ENCODE measurements around the gene DHPS. TPM values are rescaled to one million over a fixed set of nuclear protein-coding genes. Genes with fewer than 3 reads are reported as not detected.
"Not testable (repeated sequence)": the region's sequence is repeated elsewhere in the genome, so short reads cannot be mapped to it uniquely, and the experiment has no call there.

Gene DHPS
- total RNA-seq, 1 experiment from 2014 or later, result 140 TPM

DNA sequence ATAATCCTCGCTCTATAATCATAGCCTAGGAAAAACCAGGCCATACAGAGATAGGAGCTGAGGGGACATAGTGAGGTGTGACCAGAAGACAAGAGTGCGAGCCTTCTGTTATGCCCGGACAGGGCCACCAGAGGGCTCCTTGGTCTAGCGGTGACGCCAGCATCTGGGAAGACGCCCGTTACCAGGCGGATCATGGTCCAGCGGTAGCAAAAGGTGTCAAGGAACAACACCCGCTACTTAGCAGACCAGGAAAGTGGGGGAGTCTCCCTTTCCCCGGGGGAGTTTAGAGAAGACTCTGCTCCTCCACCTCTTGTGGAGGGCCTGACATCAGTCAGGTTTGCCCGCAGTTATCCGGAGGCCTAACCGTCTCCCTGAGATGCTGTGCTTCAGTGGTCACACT is 30.4 kb upstream of the DHPS start:
- DNase-seq, H3K4me3 ChIP-seq, H3K27me3 ChIP-seq, H3K9me3 ChIP-seq: not testable (repeated sequence)
- H3K36me3 ChIP-seq, result peaks cover 98% of the 10 kb centered on the region

DNA sequence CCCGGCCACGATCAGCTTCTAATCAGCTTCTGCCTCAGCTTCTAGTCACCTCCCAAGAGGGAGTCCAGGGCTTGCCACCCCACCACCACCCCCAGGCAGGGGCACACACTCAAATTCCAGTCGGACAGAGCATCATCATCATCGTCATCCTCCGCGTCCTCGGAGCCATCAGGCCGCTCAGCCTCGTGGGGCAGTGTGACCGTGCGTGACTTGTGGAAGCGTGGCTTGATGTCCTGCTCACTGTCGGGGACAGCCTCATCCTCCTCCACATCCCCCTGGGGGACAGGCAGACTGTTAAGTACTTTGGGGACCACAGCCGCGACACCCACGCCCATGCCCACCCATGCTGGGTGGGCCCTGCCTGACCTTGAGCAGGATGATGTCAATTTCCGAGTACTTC is 29.5 kb upstream of the DHPS start:
- Histone ChIP-seq H3K4me3 (no peak overlapping the region), H3K36me3 (peaks cover 98% of the 10 kb centered on the region), H3K27me3 (no peaks in the 10 kb centered on the region), H3K9me3 (no peaks in the 10 kb centered on the region)
- no peak for DNase-seq

DNA sequence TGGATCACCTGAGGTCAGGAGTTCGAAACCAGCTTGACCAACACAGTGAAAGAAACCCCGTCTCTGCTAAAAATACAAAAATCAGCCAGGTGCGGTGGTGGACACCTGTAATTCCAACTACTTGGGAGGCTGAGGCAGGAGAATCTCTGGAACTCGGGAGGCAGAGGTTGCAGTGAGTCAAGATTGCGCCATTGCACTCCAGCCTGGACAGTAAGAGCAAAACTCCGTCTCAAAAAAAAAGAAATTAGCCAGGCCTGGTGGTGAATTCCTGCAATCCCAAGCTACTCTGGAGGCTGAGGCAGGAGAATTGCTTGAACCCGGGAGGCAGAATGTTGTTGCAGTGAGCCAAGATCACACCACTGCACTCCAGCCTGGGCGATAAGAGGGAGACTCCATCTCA is 27.0 kb upstream of the DHPS start:
- Histone ChIP-seq H3K27me3 (no peaks in the 10 kb centered on the region), H3K36me3 (peaks cover 98% of the 10 kb centered on the region), H3K4me3 (no peak overlapping the region), H3K9me3 (no peaks in the 10 kb centered on the region)
- no peak for DNase-seq

DNA sequence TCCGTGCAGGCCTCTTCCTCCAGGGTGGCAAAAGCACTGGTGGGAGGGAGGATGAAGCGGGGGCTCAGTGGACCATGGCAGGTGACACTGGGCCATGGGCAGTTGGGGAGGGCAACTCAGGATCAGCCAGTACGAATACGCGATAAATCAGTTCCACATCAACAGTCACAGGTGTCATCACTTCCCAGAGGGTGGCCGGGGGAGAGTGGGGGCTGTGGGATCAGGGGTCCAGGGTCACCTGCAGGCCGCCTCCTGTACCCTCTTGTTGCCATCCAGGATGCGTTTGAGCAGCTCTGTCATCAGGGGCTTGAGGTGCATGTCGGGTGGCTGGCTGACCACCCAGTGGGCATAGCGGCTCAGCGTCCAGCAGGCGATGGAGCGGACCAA is 24.6 kb upstream of the DHPS start:
- Histone ChIP-seq H3K9me3 (no peaks in the 10 kb centered on the region), H3K27me3 (no peaks in the 10 kb centered on the region), H3K36me3 (peaks cover 100% of the 10 kb centered on the region), H3K4me3 (no peak overlapping the region)
- no peak for DNase-seq

DNA sequence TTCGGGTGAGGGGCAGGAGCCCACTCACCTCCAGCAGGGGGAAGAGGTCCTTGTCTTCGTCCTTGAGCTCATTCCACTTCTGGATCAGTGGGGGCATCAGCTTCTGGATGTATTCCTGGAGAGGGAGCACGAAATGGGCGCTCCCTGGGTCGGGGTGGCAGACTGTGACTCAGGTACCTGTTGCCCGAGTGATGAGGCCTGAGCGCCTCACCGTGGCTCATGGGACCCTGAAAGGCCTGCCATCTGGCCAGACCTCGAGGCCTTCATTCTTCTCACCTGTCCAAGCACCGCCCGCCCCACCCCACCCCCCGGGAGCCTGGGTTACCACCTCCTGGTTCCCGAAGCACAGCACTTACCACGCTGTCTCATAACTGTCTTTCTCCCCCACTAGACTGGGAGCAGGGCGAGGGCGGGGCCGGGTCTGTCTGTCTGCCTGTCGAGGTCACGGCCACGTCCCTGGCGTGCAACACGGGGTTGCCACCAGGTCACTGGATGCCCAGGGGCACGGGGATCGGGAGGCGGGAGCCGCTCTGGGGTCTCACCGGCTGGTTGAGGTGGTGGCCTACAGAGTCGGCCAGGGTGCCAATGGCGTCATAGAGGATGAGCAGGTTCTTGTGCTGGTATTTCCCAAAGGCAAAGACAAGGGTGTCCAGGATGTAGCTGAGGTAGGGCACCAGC is 24.1 kb upstream of the DHPS start:
- H3K4me3 ChIP-seq, result no peak overlapping the region
- no peaks in the 10 kb centered on the region for H3K27me3 ChIP-seq
- DNase-seq, result no peak
- no peaks in the 10 kb centered on the region for H3K9me3 ChIP-seq
- peaks cover 100% of the 10 kb centered on the region for H3K36me3 ChIP-seq

DNA sequence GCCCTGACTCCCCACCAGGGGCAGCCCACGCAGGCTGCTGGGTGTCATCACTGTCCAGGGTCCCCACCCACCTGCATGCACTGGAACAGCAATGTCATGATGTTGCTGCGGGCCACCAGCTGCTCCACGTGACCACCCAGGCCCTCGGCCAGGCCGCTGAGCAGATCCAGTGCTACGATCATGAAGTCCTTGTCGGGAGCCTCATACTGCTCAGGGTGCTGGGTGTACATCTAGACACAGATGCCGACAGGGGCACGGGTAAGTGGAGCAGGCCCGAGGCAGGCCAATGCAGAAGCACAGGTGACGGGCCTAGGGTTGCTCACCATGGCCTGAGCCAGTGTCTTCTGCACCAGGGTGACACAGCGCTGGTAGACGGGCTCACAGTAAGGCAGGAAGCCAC is 23.5 kb upstream of the DHPS start:
- Histone ChIP-seq H3K4me3 (no peak overlapping the region), H3K36me3 (peaks cover 98% of the 10 kb centered on the region), H3K27me3 (no peaks in the 10 kb centered on the region), H3K9me3 (no peaks in the 10 kb centered on the region)
- no peak for DNase-seq

DNA sequence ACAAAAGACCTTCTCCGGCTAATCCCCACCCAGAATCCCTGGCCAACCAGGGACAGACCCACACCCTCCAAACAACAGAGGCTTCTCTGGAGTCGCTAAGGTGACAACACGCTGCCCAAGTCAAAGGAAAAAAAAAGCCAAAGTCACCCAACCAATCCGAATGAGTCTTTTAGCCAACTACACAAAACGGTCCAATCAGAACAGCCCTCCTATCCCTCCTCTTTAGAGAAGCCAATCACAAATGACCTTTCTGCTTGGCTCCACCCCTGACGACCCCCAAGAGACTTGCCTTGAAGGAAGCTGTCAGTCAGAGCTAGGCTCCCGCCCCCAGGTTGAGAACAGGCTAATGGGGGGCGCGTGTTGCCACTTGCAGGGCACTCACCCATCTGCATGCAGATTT is 21.4 kb upstream of the DHPS start:
- Histone ChIP-seq H3K36me3 (peaks cover 96% of the 10 kb centered on the region), H3K4me3 (no peak overlapping the region), H3K27me3 (no peaks in the 10 kb centered on the region), H3K9me3 (no peaks in the 10 kb centered on the region)
- DNase-seq, result peak; percentile 71

DNA sequence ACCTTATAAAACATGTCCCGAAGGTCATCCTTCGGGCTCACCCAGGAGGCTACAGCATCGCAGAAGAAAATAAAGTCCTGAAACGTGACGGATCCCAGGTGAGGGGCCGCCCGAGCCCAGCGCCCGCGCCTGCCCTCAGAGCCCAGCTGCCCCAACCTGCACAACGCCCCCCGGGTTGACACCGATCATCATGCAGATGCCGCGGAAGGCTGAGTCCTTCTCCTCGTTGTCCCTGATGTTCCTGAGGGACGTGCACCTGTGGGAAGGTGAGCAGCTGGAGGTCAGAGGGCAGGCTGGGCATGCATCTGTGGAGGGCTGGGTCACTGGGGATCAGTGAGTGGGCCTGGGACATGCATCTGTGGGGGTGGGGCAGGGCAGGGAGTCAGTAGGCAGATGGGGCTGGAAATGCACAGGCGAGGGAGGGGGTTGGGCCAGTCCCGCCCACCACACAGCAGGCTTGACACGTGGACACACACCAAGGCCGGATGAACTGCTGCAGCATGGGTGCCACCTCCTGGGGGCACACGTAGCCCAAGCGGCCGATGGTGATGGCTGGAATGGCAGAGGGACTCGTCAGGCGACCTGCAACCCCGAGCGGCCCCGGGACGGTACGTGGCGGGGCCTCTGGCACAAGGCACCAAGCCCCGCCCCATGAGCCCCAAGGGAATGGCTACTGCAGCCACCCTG is 20.1 kb upstream of the DHPS start:
- Histone ChIP-seq H3K4me3 (no peak overlapping the region), H3K27me3 (no peaks in the 10 kb centered on the region), H3K36me3 (peaks cover 91% of the 10 kb centered on the region), H3K9me3 (no peaks in the 10 kb centered on the region)
- DNase-seq, result no peak

DNA sequence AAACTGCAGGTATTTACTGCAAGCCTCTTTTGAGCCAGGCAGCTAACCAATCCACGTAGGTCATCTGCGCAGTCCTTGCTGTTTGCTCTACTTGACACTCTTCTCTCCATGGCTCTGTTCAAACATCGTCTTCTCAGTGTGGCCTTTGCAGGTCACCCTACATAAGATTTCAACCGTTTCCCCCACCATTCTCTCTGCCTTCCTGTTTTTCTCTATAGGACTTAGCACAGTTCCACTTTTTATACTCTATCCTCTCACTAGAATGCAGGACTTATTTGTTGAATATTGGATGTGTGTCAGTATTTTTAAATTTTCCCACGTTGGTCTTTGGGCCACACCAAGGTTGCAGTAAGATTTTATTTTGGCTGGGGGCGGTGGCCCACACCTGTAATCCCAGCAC is 16.5 kb upstream of the DHPS start:
- no peak for DNase-seq
- peaks cover 56% of the 10 kb centered on the region for H3K36me3 ChIP-seq
- no peak overlapping the region for H3K4me3 ChIP-seq
- no peaks in the 10 kb centered on the region for H3K27me3 ChIP-seq
- no peaks in the 10 kb centered on the region for H3K9me3 ChIP-seq

DNA sequence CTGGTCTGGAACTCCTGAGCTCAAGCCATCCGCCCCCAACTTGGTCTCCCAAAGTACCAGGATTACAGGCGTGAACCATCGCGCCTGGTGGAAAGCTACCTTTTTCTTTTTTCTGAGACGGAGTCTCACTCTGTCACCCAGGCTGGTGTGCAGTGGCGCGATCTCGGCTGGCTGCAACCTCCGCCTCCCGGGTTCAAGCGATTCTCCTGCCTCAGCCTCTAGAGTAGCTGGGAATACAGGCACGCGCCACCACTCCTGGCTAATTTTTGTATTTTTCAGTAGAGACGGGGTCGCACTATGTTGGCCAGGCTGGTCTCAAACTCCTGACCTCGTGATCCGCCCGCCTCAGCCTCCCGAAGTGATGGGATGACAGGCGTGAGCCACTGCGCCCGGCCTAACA is 15.7 kb upstream of the DHPS start:
- not testable (repeated sequence) for H3K27me3 ChIP-seq, H3K9me3 ChIP-seq, DNase-seq
- Histone ChIP-seq H3K36me3 (peaks cover 55% of the 10 kb centered on the region), H3K4me3 (peak overlapping the region; percentile 82)

DNA sequence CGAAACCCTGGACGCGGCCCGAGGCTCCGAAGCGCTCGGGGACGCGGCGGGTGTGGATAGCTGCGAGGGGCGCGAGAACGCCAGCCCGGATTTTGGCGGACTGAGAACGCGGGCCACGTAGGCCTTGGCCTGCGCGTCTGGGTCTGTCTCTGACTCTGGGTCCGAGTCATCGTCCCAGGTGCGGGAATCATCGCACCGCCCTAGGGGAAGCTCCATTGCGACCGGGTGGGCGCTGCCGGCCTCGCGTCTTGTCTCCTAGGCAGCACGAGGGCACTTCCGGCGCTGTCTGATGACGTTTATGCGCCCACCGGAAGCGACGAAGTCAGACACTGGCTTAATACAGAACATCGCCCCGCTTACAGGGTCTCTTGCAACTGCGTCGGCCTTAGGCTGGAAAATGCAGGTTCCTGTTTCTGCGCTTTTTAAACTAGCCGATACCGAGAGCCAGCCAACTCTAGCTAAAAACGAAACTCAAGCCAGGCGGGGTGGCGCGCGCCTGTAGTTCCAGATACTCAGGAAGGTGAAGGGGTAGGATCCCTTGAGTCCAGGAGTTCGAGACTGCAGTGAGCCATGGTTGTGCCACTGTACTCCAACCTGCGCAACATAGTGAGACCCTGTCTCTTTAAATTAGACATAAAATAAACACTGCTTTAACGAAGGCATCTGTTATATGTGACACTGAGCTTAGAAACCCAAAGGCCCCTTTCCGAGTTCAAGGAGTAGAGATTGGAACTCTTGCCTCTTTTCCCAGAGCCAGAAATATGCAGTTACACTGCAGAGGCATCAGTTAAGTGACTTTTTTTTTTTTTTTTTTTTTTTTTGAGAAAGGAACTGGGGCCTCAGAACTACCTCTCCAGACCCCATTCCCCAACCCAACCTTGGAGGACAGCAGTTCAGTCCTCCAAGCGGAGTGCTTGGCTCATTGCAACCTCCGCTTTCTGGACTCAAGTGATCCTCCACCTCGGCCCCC is 15.0 kb upstream of the DHPS start, which contains the start of gene FBXW9:
Gene FBXW9, minus strand, starts transcription at position 266 of the 970 bp plus-strand sequence. Its CDS starts 50 bp downstream, at position 216.
- H3K4me3 ChIP-seq, result peak within 1 kb of the TSS; percentile 82
- H3K36me3 ChIP-seq, result peaks cover 48% of the 10 kb centered on the region
- H3K27me3 ChIP-seq, result no peaks in the 10 kb centered on the region
- DNase-seq, result peak; percentile 98
- H3K9me3 ChIP-seq, result no peaks in the 10 kb centered on the region

DNA sequence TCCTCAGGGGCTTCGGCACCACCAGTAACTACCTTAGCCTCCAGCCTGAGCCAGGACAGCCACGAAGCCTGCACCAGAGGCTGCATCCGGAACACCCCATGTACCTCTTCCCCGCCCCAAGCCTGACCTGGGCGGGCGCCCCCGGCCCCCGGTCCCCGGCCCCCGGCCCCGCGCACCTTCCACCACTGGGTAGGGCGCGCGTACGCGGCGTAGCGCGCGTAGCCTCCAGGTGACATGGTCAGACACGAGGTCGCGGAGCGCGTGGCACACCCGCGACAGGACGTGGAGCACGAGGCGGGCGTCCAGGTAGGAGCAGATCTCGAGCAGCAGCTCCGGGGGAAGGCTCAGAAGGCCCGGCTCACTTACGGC is 14.3 kb upstream of the DHPS start:
- DNase-seq, result no peak
- no peaks in the 10 kb centered on the region for H3K27me3 ChIP-seq
- peaks cover 41% of the 10 kb centered on the region for H3K36me3 ChIP-seq
- peak overlapping the region; percentile 82 for H3K4me3 ChIP-seq
- no peaks in the 10 kb centered on the region for H3K9me3 ChIP-seq

DNA sequence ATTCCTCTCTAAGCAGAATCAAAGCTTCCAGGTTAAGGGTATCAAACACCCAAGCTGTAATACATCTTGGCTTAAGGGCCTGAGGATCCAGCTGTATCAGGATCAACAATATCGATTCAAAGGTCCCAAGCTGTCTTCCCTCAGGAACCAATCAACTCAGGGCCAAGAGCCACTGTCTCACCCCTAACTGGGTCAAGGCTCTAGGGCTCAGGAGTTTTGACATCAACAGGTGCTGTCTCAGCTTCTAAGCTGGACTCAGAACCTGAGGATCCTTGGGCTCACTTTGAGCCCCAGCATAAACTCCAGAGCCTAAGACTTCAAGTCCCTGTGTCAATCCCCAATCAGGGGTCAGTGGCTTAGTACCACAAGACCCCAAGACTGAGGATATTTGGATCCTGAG is 13.8 kb upstream of the DHPS start:
- Histone ChIP-seq H3K9me3 (no peaks in the 10 kb centered on the region), H3K4me3 (peak overlapping the region; percentile 82), H3K36me3 (peaks cover 37% of the 10 kb centered on the region), H3K27me3 (no peaks in the 10 kb centered on the region)
- DNase-seq, result no peak

DNA sequence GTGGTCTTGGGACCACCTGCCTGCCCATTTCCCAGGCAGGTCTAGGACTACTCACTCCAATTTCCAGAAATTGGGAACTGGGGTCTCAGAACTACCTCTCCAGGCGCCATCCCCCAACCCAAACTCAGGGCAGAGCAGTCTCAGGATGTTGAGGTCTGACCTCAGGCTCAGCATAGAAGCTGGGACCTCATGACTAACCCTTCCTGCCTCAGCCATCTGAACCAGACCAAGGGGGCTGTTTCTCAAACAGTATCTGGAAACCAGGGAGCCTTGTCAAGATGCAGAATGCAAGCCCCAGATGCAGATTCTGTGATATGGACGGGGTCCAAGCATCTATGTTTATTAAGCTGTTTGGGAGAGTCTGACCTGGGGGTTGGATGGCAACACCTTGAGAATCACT is 13.4 kb upstream of the DHPS start:
- Histone ChIP-seq H3K4me3 (peak overlapping the region; percentile 82), H3K27me3 (no peaks in the 10 kb centered on the region), H3K9me3 (no peaks in the 10 kb centered on the region), H3K36me3 (peaks cover 34% of the 10 kb centered on the region)
- DNase-seq, result no peak

DNA sequence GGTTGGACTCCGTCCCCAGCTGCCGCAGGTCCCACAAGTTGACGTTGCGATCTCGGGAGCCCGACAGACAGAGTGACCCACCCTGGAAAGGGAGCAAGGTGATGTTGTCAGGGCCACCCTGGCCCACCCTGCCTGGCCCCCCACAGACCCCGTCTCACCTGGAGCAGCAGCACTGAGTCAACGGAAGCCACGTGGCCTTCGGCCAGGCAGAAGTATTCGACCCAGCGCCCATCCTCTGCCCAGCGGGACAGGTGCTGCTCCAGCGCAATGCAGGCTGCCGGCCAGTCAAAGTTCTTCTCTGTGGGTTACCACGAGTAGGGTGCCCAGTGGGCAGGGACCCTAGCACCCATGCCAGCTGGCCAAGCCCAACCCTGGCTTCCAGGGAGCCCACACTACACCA is 13.0 kb upstream of the DHPS start:
- H3K4me3 ChIP-seq, result no peak overlapping the region
- no peaks in the 10 kb centered on the region for H3K27me3 ChIP-seq
- H3K9me3 ChIP-seq, result no peaks in the 10 kb centered on the region
- DNase-seq, result no peak
- H3K36me3 ChIP-seq, result peaks cover 32% of the 10 kb centered on the region

DNA sequence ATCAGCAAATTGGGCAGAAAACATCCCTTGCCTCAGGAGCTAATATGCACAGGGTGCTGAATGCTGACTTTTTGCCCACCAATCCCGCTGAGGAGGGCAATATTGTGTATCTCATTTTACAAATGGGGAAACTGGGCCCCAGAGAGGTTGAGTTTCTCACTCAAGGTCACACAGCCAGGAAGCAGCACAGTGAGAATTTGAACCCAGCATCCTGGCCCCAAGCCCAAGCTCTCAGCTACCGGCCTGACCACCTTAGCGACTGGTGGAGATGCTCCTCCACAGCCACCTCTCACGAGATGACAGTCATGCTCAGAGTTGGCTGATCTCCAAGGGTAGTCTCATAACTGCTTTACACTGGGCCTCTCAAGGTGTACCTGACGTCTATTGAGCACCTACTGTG is 11.3 kb upstream of the DHPS start:
- H3K9me3 ChIP-seq, result no peaks in the 10 kb centered on the region
- H3K4me3 ChIP-seq, result no peak overlapping the region
- peaks cover 31% of the 10 kb centered on the region for H3K36me3 ChIP-seq
- no peaks in the 10 kb centered on the region for H3K27me3 ChIP-seq
- no peak for DNase-seq

DNA sequence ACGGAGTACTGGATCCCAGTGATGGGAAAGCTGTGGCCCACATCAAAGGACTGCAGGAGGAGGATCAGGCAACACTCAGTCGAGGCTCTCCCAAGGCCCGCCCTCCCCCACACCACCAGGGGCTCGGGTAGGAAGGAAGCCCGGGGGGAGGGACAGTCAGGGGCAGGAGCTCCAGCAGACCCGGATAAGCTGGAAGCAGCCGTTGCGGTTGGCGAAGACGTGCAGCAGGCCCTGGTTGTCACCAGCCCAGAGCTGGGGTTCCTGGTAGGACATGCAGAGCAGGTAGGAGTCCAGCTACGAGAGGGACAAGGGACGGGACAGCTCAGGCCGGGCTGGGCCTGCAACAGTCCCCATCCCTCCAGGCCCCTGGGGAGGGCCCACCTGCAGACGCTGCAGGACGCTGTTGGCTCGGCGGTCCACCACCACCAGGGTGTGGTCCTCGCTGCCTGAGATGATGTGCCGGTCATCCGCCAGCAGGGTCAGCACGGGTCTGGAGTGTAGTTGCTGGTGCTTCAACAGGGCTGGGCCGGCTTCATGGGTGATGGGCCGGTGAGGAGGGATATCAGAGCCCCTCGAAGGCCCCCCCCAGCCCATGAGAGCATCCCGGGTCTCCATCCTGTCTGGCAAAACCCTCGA is 8.0 kb upstream of the DHPS start:
- DNase-seq, result no peak
- H3K4me3 ChIP-seq, result no peak overlapping the region
- no peaks in the 10 kb centered on the region for H3K9me3 ChIP-seq
- H3K36me3 ChIP-seq, result peaks cover 28% of the 10 kb centered on the region
- no peaks in the 10 kb centered on the region for H3K27me3 ChIP-seq
